GM12878 (cell line): ENCODE results near the gene CACNA2D4. TPM values are rescaled to one million over a fixed set of nuclear protein-coding genes. Genes with fewer than 3 reads are reported as not detected.

ENCODE experiments used
- ATAC-seq: fragments of 200-7000 bp; cut with Tn5 transposase; 3 replicates; pipeline ENCODE4 v1.9.1; 2020; ENCODE audit warnings: mild to moderate bottlenecking, moderate library complexity
- BruUV-seq: library from RNA; stranded (reverse); fragments of 400-500 nt; replicated peaks from 2 replicates; lab custom pipeline; 2021; lab: Mats Ljungman, UMichigan
- CTCF ChIA-PET: fragments of 300-600 bp; sonication (Branson Sonifier 250); formaldehyde crosslinking; extraction: SDS; loops from one replicate; lab custom pipeline; 2021; ENCODE audit warnings: inconsistent platforms; lab: Yijun Ruan, JAX
- POLR2A ChIA-PET: fragments of 350-600 bp; formaldehyde crosslinking; extraction: SDS; loops from one replicate; lab custom pipeline; 2021; ENCODE audit warnings: inconsistent platforms; lab: Charles Lee
- RAD21 ChIA-PET: fragments of 300-600 bp; sonication (Branson Sonifier 250); formaldehyde crosslinking; loops from one replicate; lab custom pipeline; 2023; ENCODE audit warnings: antibody characterized with exemption; ENCODE audit not compliant: unreplicated experiment; lab: Charles Lee
- SMC1A ChIA-PET: fragments of 300-600 bp; sonication (Branson Sonifier 250); formaldehyde crosslinking; loops from one replicate; lab custom pipeline; 2023; ENCODE audit not compliant: unreplicated experiment, uncharacterized antibody; lab: Charles Lee
- DNase-seq: peaks from one replicate; pipeline ENCODE4 v3.0.0-alpha.2; 2011; ENCODE audit warnings: low read depth, low spot score
- FAIRE-seq: peaks from 3 replicates; lab custom pipeline; 2011; peaks lifted over from hg19 to GRCh38; lab: Jason Lieb, UNC
- H2AFZ ChIP-seq: 2 replicates; pipeline ENCODE4 v1.6.0; 2011; ENCODE audit warnings: low read depth, low read length, control low read depth; ENCODE audit not compliant: control insufficient read depth
- H3K27ac ChIP-seq: 2 replicates; pipeline ENCODE4 v1.5.1; 2011; ENCODE audit warnings: control low read depth; ENCODE audit not compliant: control insufficient read depth, insufficient read depth
- H3K27me3 ChIP-seq, 2 experiments: replicated peaks in 1 of 2; 2 replicates each; pipeline versions ENCODE4 v1.6.0 to v1.6.1; 2011; ENCODE audit warnings: low read length in 1 of 2; ENCODE audit not compliant: control insufficient read depth in 2 of 2, insufficient read depth in 2 of 2
- H3K36me3 ChIP-seq, 2 experiments: 2 replicates each; pipeline ENCODE4 v1.5.1; 2011; ENCODE audit warnings: low read length in 1 of 2; ENCODE audit not compliant: control insufficient read depth in 2 of 2, insufficient read depth in 2 of 2
- H3K4me1 ChIP-seq: 2 replicates; pipeline ENCODE4 v1.6.1; 2011; ENCODE audit warnings: mild to moderate bottlenecking, low read length, moderate library complexity, mixed read lengths; ENCODE audit not compliant: control insufficient read depth, insufficient read depth
- H3K4me2 ChIP-seq: 2 replicates; pipeline ENCODE4 v1.6.0; 2011; ENCODE audit warnings: control low read depth; ENCODE audit not compliant: control insufficient read depth, insufficient read depth
- H3K4me3 ChIP-seq: fragments of 200-600 bp; sonication (generic); 2 replicates; pipeline ENCODE4 v1.5.1; 2016
- H3K79me2 ChIP-seq: 2 replicates; pipeline ENCODE4 v1.6.0; 2011; ENCODE audit warnings: low read length; ENCODE audit not compliant: control insufficient read depth, insufficient read depth
- H3K9ac ChIP-seq: 2 replicates; pipeline ENCODE4 v1.8.0; 2011; ENCODE audit warnings: low read length, control low read depth, mixed read lengths; ENCODE audit not compliant: control insufficient read depth, insufficient read depth
- H3K9me3 ChIP-seq: replicated peaks from 3 replicates; pipeline ENCODE4 v1.5.1; 2011; ENCODE audit warnings: mild to moderate bottlenecking, low read length; ENCODE audit not compliant: control insufficient read depth, insufficient read depth
- H4K20me1 ChIP-seq: 2 replicates; pipeline ENCODE4 v1.6.0; 2011; ENCODE audit not compliant: control insufficient read depth, insufficient read depth
- ATF7 ChIP-seq: fragments of 450-650 bp; IDR thresholded peaks from 2 replicates; pipeline ENCODE4 v1.6.1; 2016; ENCODE audit warnings: low read depth, mild to moderate bottlenecking
- CBFB ChIP-seq: IDR thresholded peaks from 2 replicates; pipeline ENCODE4 v1.6.1; 2016; ENCODE audit warnings: antibody characterized with exemption, low read depth
- CEBPB ChIP-seq, 2 experiments: fragments of 150-350 bp in 1 of 2; IDR thresholded peaks; 2 replicates each; pipeline ENCODE4 v1.6.1; 2012 to 2014; ENCODE audit warnings: low read depth in 2 of 2, low read length in 2 of 2, borderline replicate concordance in 1 of 2, inconsistent platforms in 1 of 2
- EED ChIP-seq: sonication (generic); IDR thresholded peaks from 2 replicates; pipeline ENCODE4 v1.6.1; 2016; ENCODE audit warnings: antibody characterized with exemption, low read depth
- EP300 ChIP-seq, 2 experiments: fragments of 150-350 bp in 1 of 2; IDR thresholded peaks; 2 replicates each; pipeline ENCODE4 v1.6.1; 2011 to 2012; ENCODE audit warnings: low read depth in 2 of 2, low read length in 2 of 2, borderline replicate concordance in 1 of 2, improper control_type of control experiment in 1 of 2, inconsistent platforms in 1 of 2; ENCODE audit not compliant: control insufficient read depth in 1 of 2
- FOXK2 ChIP-seq: fragments of 450-650 bp; IDR thresholded peaks from 2 replicates; pipeline ENCODE4 v1.6.1; 2017; ENCODE audit warnings: mild to moderate bottlenecking, moderate library complexity
- KDM1A ChIP-seq: fragments of 200-600 bp; sonication (generic); IDR thresholded peaks from 2 replicates; pipeline ENCODE4 v1.6.1; 2016; ENCODE audit warnings: borderline replicate concordance
- MTA2 ChIP-seq: fragments of 450-650 bp; IDR thresholded peaks from 2 replicates; pipeline ENCODE4 v1.6.1; 2016; ENCODE audit warnings: low read depth, mild to moderate bottlenecking, moderate library complexity
- NFYA ChIP-seq: IDR thresholded peaks from 2 replicates; pipeline ENCODE4 v1.6.1; 2011; ENCODE audit warnings: low read depth, mild to moderate bottlenecking, low read length, improper control_type of control experiment, borderline replicate concordance
- PML ChIP-seq: IDR thresholded peaks from 2 replicates; pipeline ENCODE4 v1.6.1; 2012; ENCODE audit warnings: low read length, inconsistent platforms
- RCOR1 ChIP-seq: conservative IDR thresholded peaks from 2 replicates; pipeline ENCODE4 v1.6.1; 2012; ENCODE audit warnings: low read depth, low read length, improper control_type of control experiment
- SMAD1 ChIP-seq: fragments of 450-650 bp; IDR thresholded peaks from 2 replicates; pipeline ENCODE4 v1.6.1; 2018; ENCODE audit warnings: mild to moderate bottlenecking, low read depth; ENCODE audit not compliant: partially characterized antibody
- SMAD5 ChIP-seq: IDR thresholded peaks from 2 replicates; pipeline ENCODE4 v1.6.1; 2016; ENCODE audit warnings: antibody characterized with exemption, low read depth
- ZNF207 ChIP-seq: fragments of 450-650 bp; IDR thresholded peaks from 2 replicates; pipeline ENCODE4 v1.6.1; 2014; ENCODE audit warnings: antibody characterized with exemption, mild to moderate bottlenecking, borderline replicate concordance
- WGBS: methylation state at CpG from one replicate; pipeline ENCODE4 v1.1.6; 2016; ENCODE audit warnings: low lambda C conversion rate; ENCODE audit not compliant: insufficient replicate concordance, insufficient coverage; ENCODE audit errors: missing lambda C conversion rate; 5-methylcytosine and 5-hydroxymethylcytosine counted together
- in situ Hi-C: fragments of 300-500 bp; cut with MboI; formaldehyde crosslinking; loops from 9 replicates; pipeline ENCODE4 v1.14.3; 2018; ENCODE audit warnings: mixed read lengths
- intact Hi-C: fragments of 100-400 bp; cut with micrococcal nuclease; formaldehyde crosslinking; loops from one replicate; pipeline ENCODE4 v1.14.2; 2022; ENCODE audit not compliant: unreplicated experiment
- polyA plus RNA-seq, 11 experiments: library from polyadenylated mRNA; depleted of rRNA in 4 of 11; unstranded in 6 of 11; stranded (reverse) in 5 of 11; fragments of >200 nt; fragmentation: Nextera tagmentation in 4 of 11; fragmentation: Illumina TruSeq in 1 of 11; extraction: Ambion mirVana in 4 of 11; extraction: Trizol in 1 of 11; gene quantifications; 1 replicate in 1 of 11; 2 replicates in 10 of 11; pipeline versions ENCODE4 v1.2.1 to v1.2.3, GENCODE V29; 2011 to 2016; ENCODE audit warnings: inconsistent platforms in 2 of 11, missing spikeins in 2 of 11, low read depth in 1 of 11
- total RNA-seq, 4 experiments: library from RNA; depleted of rRNA in 3 of 4; stranded (reverse); fragments of >200 nt in 3 of 4; fragmentation: Illumina TruSeq in 1 of 4; extraction: Trizol in 1 of 4; gene quantifications; 2 replicates each; pipeline versions ENCODE4 v1.2.1 to v1.2.3, GENCODE V29; 2013 to 2021
- TF ChIP-seq, protein P1 (sequence below): fragments of 450-650 bp; IDR thresholded peaks from 2 replicates; pipeline ENCODE4 v1.6.1; 2017; ENCODE audit warnings: mild to moderate bottlenecking, moderate library complexity
- TF ChIP-seq, protein P2 (sequence below): fragments of 450-650 bp; IDR thresholded peaks from 2 replicates; pipeline ENCODE4 v1.6.1; 2014; ENCODE audit warnings: mild to moderate bottlenecking
- TF ChIP-seq, protein P3 (sequence below): IDR thresholded peaks from 2 replicates; pipeline ENCODE4 v1.6.1; 2011; ENCODE audit warnings: low read depth, low read length, improper control_type of control experiment, borderline replicate concordance

Gene CACNA2D4
- total and polyA plus RNA-seq, 10 of the 15 experiments (the other 5 are each of a cell fraction or from before 2014, with no cell fraction given) = 0.03 to 1.0 (median 0.65) TPM

DNA sequence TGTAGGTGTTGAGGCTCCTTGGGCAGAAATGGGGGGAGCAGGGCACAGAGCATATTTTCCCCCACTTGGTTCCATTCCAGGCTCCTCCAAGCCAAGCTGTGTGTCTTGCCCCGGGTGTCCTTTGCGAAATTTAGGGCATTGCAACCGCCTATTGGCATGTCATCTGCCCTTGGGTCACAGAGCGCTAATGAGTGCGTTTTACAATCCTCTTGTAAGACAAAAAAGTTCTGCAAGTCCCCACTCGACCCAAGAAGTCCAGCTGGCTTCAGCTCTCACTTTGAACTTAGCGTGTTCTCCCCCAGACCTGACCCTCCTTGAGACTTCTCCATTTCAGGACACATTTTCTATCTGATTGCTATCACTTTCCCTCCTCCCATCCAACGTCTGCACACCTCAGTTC lies 104.2 kb downstream of the CACNA2D4 start:
- Histone ChIP-seq H3K79me2 (no peaks in the 10 kb centered on the region), H3K9ac (no peak overlapping the region), H3K4me1 (no peaks in the 10 kb centered on the region), H3K27ac (no peak overlapping the region), H3K36me3 (no peaks in the 10 kb centered on the region), H3K4me3 (no peak overlapping the region), H4K20me1 (no peaks in the 10 kb centered on the region), H3K4me2 (no peak overlapping the region), H2AFZ (no peak overlapping the region), H3K27me3 (peaks cover 0 to 2% of the 10 kb centered on the region in 2 experiments; a peak in 3 of 4 replicates), H3K9me3 (no peaks in the 10 kb centered on the region)
- ChIA-PET RAD21 (no interaction called here), POLR2A (no interaction called here), CTCF (interaction anchor here (0.9 kb wide), 1 partner anchor 13 kb away, joined by 3 read pairs; no protein-coding TSS in a partner anchor), SMC1A (interaction anchor here (1.5 kb wide), 1 partner anchor 115 kb away, joined by 4 read pairs; no protein-coding TSS in a partner anchor)
- intact Hi-C loops (no loop called here), in situ Hi-C loops (no loop called here)
- WGBS = 54% methylated on average over 8 of the region's 8 CpGs
- ATAC-seq (no peak), FAIRE-seq (no peak), DNase-seq (no peak)
- no TSS peak for BruUV-seq
- TF ChIP-seq, protein P1, sequence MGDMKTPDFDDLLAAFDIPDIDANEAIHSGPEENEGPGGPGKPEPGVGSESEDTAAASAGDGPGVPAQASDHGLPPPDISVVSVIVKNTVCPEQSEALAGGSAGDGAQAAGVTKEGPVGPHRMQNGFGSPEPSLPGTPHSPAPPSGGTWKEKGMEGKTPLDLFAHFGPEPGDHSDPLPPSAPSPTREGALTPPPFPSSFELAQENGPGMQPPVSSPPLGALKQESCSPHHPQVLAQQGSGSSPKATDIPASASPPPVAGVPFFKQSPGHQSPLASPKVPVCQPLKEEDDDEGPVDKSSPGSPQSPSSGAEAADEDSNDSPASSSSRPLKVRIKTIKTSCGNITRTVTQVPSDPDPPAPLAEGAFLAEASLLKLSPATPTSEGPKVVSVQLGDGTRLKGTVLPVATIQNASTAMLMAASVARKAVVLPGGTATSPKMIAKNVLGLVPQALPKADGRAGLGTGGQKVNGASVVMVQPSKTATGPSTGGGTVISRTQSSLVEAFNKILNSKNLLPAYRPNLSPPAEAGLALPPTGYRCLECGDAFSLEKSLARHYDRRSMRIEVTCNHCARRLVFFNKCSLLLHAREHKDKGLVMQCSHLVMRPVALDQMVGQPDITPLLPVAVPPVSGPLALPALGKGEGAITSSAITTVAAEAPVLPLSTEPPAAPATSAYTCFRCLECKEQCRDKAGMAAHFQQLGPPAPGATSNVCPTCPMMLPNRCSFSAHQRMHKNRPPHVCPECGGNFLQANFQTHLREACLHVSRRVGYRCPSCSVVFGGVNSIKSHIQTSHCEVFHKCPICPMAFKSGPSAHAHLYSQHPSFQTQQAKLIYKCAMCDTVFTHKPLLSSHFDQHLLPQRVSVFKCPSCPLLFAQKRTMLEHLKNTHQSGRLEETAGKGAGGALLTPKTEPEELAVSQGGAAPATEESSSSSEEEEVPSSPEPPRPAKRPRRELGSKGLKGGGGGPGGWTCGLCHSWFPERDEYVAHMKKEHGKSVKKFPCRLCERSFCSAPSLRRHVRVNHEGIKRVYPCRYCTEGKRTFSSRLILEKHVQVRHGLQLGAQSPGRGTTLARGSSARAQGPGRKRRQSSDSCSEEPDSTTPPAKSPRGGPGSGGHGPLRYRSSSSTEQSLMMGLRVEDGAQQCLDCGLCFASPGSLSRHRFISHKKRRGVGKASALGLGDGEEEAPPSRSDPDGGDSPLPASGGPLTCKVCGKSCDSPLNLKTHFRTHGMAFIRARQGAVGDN = no peak
- TF ChIP-seq ZNF207 (no peak), KDM1A (no peak), CBFB (no peak), NFYA (no peak), SMAD1 (no peak), EP300 (IDR thresholded peaks at IDR 0.05; ENCODE audit: borderline replicate concordance in 1 of 2, control insufficient read depth in 1 of 2, low read depth in 2 of 2, low read length in 2 of 2) (no peak), RCOR1 (no peak), ATF7 (no peak), CEBPB (IDR thresholded peaks at IDR 0.05; ENCODE audit: borderline replicate concordance in 1 of 2, low read depth in 2 of 2, low read length in 2 of 2) (no peak), FOXK2 (no peak), MTA2 (no peak), PML (no peak), EED (no peak), SMAD5 (no peak)
- TF ChIP-seq, protein P2, sequence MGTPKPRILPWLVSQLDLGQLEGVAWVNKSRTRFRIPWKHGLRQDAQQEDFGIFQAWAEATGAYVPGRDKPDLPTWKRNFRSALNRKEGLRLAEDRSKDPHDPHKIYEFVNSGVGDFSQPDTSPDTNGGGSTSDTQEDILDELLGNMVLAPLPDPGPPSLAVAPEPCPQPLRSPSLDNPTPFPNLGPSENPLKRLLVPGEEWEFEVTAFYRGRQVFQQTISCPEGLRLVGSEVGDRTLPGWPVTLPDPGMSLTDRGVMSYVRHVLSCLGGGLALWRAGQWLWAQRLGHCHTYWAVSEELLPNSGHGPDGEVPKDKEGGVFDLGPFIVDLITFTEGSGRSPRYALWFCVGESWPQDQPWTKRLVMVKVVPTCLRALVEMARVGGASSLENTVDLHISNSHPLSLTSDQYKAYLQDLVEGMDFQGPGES = no peak
- TF ChIP-seq, protein P3, sequence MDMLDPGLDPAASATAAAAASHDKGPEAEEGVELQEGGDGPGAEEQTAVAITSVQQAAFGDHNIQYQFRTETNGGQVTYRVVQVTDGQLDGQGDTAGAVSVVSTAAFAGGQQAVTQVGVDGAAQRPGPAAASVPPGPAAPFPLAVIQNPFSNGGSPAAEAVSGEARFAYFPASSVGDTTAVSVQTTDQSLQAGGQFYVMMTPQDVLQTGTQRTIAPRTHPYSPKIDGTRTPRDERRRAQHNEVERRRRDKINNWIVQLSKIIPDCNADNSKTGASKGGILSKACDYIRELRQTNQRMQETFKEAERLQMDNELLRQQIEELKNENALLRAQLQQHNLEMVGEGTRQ = no peak
